RPMI8226 (cell line): ENCODE results near the gene NCSTN.

Source experiments
- DNase-seq: peaks from one replicate; pipeline ENCODE4 v3.0.0-alpha.2; 2015

Gene NCSTN

DNA sequence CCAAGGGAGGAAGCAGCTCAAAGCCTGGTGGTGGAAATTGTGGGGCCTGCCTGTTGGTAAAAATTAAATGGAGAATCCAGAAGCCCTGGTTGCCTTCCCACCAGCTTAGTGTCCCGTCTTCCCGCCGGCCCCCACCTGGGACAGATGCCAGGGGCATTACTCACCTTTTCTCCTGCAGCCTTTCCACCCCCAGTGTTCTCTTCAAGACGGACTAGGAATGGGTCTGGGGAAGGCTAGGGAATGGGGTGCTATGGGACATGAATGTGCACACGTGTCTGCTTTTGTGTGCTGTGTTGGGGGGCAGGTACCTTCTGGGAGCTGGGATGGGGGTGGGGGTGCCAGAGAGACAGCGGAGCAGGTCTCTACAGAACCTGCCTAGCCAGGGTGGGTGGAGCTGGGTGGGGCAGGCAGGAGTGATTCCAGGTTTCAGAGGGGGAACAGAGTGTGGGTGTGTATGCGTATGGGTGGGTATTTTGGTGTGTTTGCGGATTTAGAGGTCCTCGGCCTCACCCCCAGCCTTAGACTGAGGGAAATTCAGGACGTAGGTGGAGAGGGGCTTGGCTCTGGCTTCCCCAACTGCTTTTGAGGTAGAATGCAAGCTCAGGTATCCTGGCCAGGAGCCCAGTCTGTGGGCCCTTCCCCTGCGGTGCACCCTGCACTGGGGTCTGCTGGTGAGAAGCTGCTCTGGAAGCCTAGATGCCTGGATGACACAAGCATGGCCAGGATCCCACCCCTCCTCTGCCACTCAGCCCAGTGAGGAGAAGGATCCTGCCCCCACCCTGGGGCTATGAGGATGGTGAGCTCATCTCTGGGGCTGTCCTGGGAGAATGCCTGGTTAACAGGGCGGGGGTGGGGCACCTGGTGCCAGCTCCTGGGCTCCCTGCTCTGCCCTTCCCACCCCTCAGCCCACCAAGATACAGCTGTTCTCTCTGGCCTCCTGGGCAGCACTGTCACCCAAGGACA lies 64.9 kb downstream of the NCSTN start:
- DNase-seq = no peak
